ENCODE results near the gene SLC25A45.

DNA sequence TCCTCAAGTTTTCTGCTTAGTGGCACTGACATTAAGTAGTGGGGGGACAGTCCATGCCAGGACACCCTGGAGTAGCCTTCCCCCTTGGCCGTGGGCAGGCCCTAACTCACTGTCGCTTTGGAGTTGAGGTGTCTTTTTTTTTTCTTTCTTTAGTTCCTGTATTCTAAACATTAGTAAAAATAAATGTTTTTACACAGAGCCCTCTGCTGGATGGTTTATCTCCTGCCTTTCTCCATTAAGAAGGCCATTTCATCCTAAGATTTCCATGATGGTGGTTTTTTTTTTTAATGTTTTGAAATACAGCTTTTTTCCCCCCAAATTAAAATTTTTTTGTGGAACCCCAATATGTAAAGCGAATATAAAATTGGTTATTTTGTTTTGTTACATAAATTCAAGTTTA, 29.7 kb downstream of the SLC25A45 start:
- TF ChIP-seq POLR2A (IDR thresholded peaks at IDR 0.05) (no peak), CTCF (IDR thresholded peaks at IDR 0.05) (peak in 1 of 7 experiments; percentile 20)
